HG02884 (cell line): ENCODE data around the gene MAP3K5.

ENCODE experiments used
- ATAC-seq: cut with Tn5 transposase; IDR thresholded peaks from one replicate; pipeline ENCODE4 v1.9.1; 2021; ENCODE audit warnings: mild to moderate bottlenecking, moderate library complexity; ENCODE audit not compliant: unreplicated experiment

MAP3K5 gene

DNA sequence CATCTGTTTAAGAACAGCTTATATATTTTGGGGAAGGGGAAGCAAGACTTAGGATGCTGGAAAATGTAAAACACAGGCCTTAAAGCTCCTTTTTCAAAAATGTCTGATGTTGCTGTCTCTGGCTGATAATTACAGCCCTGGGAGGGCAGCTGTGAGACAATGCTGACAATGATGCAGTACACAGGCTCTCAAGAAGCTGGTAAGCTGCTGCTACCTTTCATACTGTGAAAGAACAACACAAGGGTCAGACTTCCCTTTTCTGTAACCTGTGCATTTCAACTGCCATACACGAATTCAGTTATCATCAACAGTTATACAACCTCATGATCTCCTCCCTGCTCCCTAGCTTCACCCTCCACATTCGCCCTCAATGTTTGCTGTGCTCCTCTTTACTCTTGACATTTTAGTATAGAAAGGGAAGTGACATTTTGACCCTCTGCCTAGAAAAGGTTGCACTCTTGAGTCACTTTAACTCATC is 267.3 kb downstream of the MAP3K5 start:
- no peak for ATAC-seq

GRCh38 chr6:136524339-136524935 is 267.8 kb downstream of the MAP3K5 start:
- no peak for ATAC-seq

- no peak for ATAC-seq
These were observed 269.1 kb downstream of the MAP3K5 start for GRCh38 chr6:136523196-136523595.

DNA sequence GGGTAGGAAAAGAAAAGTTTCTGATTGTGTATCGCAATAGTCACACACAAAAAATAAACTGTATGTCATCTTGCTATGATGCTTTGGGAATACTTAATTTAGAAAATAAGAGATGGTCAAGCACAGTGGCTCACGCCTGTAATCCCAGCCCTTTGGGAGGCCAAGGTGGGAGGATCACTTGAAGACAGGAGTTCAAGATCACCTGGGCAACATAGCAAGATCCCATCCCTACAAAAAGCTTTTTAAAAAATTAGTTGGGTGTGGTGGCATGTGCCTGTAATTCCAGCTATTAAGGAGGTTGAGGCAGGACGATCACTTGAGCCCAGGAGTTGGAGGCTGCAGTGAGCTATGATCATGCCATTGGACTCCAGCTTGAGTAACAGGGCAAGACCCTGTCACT is 269.6 kb downstream of the MAP3K5 start:
- no peak for ATAC-seq

DNA sequence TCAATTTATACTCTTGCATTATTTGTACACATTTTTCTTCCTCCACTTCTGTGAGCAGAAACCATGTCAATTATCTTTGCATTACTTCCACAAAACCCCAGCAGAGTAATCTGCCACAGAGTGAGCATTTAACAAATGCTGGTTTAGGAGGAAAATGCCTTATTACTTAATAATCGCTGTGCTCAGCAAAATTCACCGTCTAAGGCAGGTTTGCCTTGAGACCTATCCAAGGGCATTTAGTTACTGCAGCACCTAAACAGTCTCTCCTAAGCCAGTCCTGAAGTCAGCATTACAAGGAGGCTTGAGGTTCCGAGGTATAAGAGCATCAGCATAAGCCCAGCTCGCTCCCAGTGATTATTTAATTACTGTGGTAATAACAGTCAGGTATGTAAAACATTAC is 270.4 kb downstream of the MAP3K5 start:
- ATAC-seq: no peak

DNA sequence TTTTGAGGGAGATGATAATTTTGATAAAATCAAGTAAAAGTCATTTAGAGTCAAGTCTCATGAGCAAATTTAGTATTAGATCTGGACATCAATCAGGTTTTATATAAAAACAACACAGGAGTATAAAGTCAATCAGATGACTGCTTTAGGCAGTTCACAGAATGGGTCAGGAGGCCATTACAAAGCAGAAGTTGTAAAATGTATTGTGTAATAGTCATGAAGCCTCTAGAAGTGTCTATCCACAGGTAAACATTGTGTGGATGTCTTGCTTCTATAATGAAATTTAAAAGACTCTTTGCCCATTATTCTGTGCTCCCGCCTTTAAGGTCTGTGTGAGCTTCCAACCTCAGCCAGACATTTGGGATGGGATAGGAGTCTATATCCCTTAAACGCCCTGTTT is 270.9 kb downstream of the MAP3K5 start:
- no peak for ATAC-seq

- ATAC-seq: no peak
These were observed 271.8 kb downstream of the MAP3K5 start for GRCh38 chr6:136520517-136520916.

DNA sequence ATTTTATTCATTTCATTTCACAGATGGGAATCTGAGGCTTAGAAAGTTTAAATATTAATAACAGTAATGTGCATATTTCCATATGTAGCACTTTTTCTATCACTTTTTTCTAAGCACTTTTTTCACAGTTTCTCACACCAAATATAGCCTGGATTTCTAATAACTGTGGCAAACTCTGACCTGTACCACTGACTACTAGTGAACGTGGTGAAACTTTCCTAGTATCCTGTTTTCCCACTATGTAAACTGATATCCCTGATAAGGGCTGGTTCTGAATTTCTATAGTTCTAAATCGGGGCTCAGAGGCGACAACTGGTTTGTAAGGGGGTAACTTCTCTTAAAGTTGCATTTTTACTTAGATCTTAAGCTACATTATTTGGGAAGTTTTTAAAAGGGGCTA is 274.7 kb downstream of the MAP3K5 start:
- ATAC-seq: no peak

GRCh38 chr6:136517002-136517401 is 275.3 kb downstream of the MAP3K5 start:
- ATAC-seq: no peak

DNA sequence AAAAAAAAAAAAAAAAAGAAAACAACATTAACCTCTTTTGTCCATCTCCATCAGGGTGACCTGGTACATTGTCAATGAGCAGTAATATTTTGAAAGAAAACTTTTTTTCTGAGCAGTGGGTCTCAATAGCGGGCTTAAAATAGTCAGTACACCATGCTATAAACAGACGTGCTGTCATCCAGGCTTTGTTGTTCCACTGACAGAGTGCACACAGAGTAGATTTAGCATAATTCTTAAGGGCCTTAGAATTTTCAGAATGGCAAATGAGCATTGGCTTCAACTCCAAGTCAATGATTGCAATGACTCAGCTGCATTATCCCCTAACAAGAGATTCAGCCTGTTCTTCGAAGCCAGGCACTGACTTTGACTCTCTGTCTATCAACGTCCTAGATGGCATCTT is 277.7 kb downstream of the MAP3K5 start:
- no peak for ATAC-seq

- no peak for ATAC-seq
These were observed 280.4 kb downstream of the MAP3K5 start for GRCh38 chr6:136511926-136512325.

GRCh38 chr6:136511397-136511796 is 280.9 kb downstream of the MAP3K5 start:
- no peak for ATAC-seq

DNA sequence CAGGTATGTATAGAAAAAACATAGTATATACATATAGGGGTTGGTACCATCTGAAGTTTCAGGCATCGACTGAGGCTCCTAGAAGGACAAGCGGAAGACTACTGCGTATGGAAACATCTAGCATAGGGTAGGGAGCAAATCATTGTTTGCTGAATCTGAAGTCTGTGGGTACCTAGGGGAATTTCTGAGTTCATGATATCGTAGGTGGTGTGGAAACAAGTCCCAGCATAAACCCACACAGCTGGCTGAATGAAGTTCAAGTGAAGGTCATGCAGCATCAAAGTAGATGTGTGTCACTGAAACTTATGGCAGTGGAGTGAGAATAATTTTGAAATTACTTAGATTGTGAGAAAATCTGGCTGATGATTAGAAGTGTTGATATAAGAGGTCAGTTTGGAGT is 281.5 kb downstream of the MAP3K5 start:
- ATAC-seq: no peak

DNA sequence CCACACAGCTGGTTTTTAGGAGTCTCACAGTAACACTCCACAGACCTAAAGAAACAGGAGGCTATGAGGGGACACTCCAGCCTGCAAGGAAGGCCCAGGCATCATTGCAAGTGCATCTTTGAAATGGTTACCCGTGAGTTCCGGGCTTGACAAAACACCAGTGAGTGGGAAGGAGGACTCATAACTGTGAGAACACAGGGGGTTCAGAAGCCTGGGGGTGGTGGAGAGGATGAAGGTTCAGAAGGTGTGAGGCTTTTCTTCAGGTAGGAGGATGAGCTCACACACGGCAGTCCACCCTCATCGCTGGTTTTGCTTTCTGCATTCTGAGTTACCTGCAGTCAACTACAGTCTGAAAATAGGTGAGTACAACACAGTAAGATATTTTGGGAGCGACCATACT is 282.0 kb downstream of the MAP3K5 start:
- ATAC-seq: no peak

DNA sequence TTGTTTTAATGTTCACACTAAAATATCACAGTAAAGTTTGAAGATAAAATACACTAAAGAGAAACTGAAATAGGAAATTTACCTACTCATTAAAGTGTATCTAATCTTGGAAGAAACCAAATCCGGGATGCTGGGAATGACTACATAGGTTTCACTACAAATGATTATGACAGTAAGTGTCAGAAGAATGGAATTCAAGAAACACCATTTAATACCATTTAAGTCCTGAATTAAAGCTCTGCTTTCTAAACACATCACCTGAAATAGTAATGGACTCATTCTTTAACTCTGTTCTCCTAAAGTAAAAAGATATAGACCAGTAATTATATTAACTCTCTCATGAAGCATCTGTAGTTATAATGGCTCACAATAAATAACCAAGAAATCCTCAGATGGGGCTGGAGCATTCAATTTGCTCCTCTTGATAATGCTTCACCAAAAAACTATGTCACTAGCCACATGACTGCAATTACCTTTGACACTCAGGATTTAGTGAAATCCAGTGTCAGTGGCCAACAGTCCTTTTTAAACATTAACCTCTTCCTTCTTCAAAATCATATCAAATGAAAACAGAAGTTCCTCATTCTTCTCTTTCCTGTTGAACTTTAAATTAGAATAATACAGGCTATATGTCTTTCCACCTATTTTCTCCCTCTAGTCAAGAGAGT is 283.4 kb downstream of the MAP3K5 start:
- no peak for ATAC-seq
